ENCODE data around the gene BICRAL. TPM values are rescaled to one million over a fixed set of nuclear protein-coding genes. Genes with fewer than 3 reads are reported as not detected.
A peak's percentile ranks its signal among the peaks of the same experiment; 100 is the strongest.
"Not testable (repeated sequence)": the region's sequence is repeated elsewhere in the genome, so short reads cannot be mapped to it uniquely, and the experiment has no call there.

Gene BICRAL, protein sequence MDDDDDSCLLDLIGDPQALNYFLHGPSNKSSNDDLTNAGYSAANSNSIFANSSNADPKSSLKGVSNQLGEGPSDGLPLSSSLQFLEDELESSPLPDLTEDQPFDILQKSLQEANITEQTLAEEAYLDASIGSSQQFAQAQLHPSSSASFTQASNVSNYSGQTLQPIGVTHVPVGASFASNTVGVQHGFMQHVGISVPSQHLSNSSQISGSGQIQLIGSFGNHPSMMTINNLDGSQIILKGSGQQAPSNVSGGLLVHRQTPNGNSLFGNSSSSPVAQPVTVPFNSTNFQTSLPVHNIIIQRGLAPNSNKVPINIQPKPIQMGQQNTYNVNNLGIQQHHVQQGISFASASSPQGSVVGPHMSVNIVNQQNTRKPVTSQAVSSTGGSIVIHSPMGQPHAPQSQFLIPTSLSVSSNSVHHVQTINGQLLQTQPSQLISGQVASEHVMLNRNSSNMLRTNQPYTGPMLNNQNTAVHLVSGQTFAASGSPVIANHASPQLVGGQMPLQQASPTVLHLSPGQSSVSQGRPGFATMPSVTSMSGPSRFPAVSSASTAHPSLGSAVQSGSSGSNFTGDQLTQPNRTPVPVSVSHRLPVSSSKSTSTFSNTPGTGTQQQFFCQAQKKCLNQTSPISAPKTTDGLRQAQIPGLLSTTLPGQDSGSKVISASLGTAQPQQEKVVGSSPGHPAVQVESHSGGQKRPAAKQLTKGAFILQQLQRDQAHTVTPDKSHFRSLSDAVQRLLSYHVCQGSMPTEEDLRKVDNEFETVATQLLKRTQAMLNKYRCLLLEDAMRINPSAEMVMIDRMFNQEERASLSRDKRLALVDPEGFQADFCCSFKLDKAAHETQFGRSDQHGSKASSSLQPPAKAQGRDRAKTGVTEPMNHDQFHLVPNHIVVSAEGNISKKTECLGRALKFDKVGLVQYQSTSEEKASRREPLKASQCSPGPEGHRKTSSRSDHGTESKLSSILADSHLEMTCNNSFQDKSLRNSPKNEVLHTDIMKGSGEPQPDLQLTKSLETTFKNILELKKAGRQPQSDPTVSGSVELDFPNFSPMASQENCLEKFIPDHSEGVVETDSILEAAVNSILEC
- polyA plus RNA-seq (ENCODE audit: insufficient read length): 10.9 TPM

GRCh38 chr6:42781796-42782688, at the start of gene BICRAL:
BICRAL (plus strand) TSS chr6:42782052; CDS start chr6:42822023, 39,971 bp downstream.
- peak; percentile 68 for DNase-seq (ENCODE audit: low read depth)

DNA sequence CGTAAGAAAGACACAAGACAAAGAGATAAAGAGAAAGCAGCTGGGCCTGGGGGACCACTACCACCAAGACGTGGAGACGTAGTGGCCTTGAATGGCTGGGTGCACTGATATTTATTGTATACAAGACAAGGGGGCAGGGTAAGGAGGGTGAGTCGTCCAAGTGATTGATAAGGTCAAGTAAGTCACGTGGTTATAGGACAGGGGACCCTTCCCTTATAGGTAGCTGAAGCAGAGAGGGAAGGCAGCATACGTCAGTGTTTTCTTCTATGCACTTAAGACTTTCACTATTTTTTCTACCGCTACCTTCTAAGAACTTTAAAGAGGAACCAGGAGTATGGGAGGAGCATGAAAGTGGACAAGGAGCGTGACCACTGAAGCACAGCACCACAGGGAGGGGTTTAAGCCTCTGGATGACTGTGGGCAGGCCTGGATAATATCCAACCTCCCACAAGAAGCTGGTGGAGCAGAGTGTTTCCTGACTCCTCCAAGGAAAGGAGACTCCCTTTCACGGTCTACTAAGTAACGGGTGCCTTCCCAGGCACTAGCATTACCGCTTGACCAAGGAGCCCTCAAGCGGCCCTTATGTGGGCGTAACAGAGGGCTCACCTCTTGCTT, 47.9 kb upstream of the BICRAL start:
- DNase-seq (ENCODE audit: low read depth): not testable (repeated sequence)

DNA sequence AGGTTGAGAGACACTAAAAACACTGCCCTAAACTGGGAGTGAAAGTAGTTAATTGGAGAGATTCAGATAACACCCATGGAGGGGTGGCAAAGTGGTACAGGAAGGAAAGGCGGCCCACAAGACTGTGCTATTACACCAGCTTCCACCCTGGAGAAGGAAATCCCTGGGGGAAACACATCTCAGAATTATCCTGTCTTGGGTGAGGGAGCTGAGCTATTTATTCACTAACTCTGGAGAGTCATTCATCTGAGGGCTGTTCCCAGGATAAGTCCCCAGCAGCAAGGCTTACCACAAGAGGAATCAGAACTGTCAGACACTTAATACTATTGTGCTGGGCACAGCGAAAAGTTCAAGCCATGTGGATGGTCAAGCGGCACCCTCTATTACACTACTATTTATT, 45.9 kb upstream of the BICRAL start:
- no peak for DNase-seq (ENCODE audit: low read depth)

- no peak for DNase-seq (ENCODE audit: low read depth)
Measured at GRCh38 chr6:42740725-42741124, 41.1 kb upstream of the BICRAL start.

GRCh38 chr6:42742116-42742894, 39.5 kb upstream of the BICRAL start:
- no peak for DNase-seq (ENCODE audit: low read depth)

- no peak for DNase-seq (ENCODE audit: low read depth)
Measured at GRCh38 chr6:42744351-42744893, 37.4 kb upstream of the BICRAL start.

DNA sequence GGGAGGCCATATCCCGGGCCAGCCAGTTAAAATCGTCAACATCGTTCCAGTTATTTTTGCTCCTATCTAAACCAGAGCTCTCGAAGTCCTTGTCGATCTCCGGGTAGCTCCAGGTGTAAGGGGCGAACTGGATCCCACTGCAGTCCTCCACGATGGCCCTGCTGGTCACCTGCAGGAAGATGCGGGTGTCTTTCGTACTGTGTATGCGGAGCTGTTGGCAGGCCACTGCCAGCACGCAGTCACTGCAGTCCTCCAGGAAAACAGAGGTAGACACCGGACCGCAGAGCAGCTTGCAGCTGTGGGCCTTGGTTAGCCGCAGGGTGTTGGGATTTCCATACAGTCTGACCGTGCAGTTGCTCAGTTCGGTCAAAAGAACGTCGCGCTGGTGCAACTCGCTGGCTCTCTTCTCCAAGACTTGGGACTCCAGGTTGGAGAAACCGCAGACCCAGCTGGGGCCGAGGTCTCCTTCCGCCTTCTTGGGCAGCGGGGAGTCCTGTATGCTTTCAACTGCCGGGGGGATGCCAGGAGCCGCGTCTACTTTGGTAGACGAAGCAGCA, 36.7 kb upstream of the BICRAL start:
- DNase-seq (ENCODE audit: low read depth): no peak

- peak; percentile 95 for DNase-seq (ENCODE audit: low read depth)
Measured at GRCh38 chr6:42745640-42746462, 36.0 kb upstream of the BICRAL start, which contains the start of gene TBCC. TBCC (minus strand) TSS chr6:42746103; CDS start chr6:42746073, 30 bp downstream.

GRCh38 chr6:42746463-42747391, 35.1 kb upstream of the BICRAL start:
- peak; percentile 59 for DNase-seq (ENCODE audit: low read depth)

DNA sequence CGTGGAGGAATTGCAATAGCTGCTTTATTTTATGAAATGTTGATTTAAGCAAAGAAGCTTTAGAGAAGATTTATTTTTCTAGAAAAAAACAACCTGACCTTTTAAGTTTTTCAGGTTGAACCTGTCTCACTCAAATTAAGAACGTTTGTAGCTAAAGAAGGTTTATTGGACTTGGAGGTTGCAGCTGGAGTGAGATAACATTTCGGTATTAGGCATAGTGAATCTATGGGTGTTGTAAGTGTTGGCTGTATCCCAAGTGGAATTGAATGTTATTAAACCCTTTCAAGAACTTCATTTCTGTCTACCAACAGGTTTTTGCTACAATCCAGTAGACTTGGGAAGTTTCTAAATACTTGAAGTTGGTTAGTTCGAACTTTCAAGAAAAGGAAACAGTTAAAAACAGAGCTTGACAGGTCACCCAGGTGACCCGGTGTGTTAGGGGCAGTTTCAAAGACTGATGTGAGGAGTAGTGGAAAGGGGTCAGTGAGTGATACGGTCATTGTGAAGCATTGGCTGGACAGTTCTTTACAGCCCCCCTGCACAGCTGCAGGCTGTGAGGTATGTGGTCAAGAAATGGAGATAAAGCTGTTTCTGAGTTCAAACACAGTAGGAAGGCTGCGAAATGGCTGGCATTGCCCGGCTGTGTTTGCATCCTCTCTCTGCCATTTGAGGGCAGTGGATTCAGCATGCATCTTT, 33.5 kb upstream of the BICRAL start:
- DNase-seq (ENCODE audit: low read depth): no peak

GRCh38 chr6:42751055-42751454, 30.8 kb upstream of the BICRAL start:
- DNase-seq (ENCODE audit: low read depth): no peak

GRCh38 chr6:42754759-42755158, 27.1 kb upstream of the BICRAL start:
- no peak for DNase-seq (ENCODE audit: low read depth)

- no peak for DNase-seq (ENCODE audit: low read depth)
Measured at GRCh38 chr6:42756722-42757121, 25.1 kb upstream of the BICRAL start.

GRCh38 chr6:42758756-42759430, 23.0 kb upstream of the BICRAL start:
- DNase-seq (ENCODE audit: low read depth): no peak

GRCh38 chr6:42761287-42762067, 20.4 kb upstream of the BICRAL start:
- no peak for DNase-seq (ENCODE audit: low read depth)
